Measurements from ENCODE around the gene PDE4D. TPM values are rescaled to one million over a fixed set of nuclear protein-coding genes. Genes with fewer than 3 reads are reported as not detected.

PDE4D gene
- total and polyA plus RNA-seq, 2 donors (not counting 1 experiment from before 2014, with no cell fraction given), result 14.9 to 171 TPM

DNA sequence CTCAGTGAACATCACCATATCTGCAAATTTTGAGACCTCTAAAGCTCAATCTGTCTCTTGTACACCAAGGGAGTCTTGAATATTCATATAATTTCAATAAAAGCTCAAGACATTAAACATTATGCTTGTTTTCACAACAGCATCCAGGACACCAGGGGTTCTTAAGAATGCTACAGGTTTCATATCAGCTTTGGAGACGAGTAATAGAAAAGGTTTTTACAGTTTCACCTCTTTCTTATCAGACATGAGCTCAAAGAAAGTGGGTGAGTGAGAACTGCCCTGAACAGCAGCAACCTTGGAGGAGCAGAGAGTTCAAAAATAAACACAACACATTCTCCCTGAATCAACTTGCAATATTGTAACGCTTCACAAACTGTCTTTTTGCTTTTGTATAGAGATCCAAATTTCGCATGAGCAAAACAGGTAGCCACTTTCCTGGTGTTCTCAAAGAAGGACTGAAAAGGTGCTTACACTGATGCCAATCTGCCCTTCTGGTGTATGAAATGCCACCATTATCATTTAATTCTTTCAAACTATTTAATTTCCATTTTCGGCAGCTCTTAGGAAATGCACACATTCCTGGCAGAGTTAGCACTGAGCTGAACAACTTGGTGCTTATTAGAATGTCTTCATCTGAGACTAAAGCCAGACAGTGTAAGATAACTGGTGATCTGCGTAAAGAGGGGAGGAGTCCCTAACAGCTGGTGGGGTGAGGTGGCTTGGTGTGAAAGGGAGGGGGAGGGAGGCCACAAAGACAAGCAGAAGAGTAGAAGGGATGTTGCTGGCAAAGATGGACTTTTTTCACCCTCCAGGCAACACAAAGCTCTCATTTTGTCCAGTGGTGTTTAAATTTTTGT, 535.3 kb downstream of the PDE4D start:
- Histone ChIP-seq H3K27ac (ENCODE audit: low read length in 2 of 2) (no peak overlapping the region), H3K27me3 (replicated peaks in 1 of 4; ENCODE audit: control extremely low read depth in 1 of 4, control insufficient read depth in 3 of 4, insufficient read depth in 4 of 4, low read length in 3 of 4) (no peaks in the 10 kb centered on the region), H3K36me3 (replicated peaks in 1 of 2; ENCODE audit: control extremely low read depth in 1 of 2, control insufficient read depth in 1 of 2, extremely low read depth in 1 of 2, insufficient read depth in 2 of 2, low read length in 1 of 2) (no peaks in the 10 kb centered on the region), H3K4me1 (ENCODE audit: control insufficient read depth in 2 of 2, insufficient read depth in 2 of 2, low read length in 2 of 2) (no peaks in the 10 kb centered on the region), H3K4me3 (ENCODE audit: control extremely low read depth in 1 of 5, extremely low read depth in 1 of 5, insufficient read depth in 1 of 5, low read depth in 2 of 5, low read length in 4 of 5) (no peak overlapping the region), H3K9ac (ENCODE audit: low read length) (no peak overlapping the region), H3K4me2 (replicated peaks; ENCODE audit: low read depth, low read length, poor library complexity, severe bottlenecking) (no peak overlapping the region), H2AFZ (ENCODE audit: insufficient read depth, low read depth, low read length, poor library complexity, severe bottlenecking) (no peak overlapping the region), H3K9me3 (ENCODE audit: control extremely low read depth in 1 of 3, control insufficient read depth in 2 of 3, insufficient read depth in 1 of 3, low read length in 2 of 3) (no peaks in the 10 kb centered on the region), H3K79me2 (ENCODE audit: control insufficient read depth, insufficient read depth, low read length) (no peaks in the 10 kb centered on the region), H4K20me1 (ENCODE audit: control insufficient read depth, insufficient read depth, low read length, poor library complexity, severe bottlenecking) (no peaks in the 10 kb centered on the region)
- WGBS (ENCODE audit: insufficient coverage), result 96% methylated on average over 3 of the region's 5 CpGs
- Mint-ChIP-seq H3K9me3 (ENCODE audit: insufficient read depth) (no peaks in the 10 kb centered on the region), H3K27ac (no peak overlapping the region), H3K4me1 (no peaks in the 10 kb centered on the region), H3K27me3 (no peaks in the 10 kb centered on the region), H3K4me3 (no peak overlapping the region)
- TF ChIP-seq, protein P1, sequence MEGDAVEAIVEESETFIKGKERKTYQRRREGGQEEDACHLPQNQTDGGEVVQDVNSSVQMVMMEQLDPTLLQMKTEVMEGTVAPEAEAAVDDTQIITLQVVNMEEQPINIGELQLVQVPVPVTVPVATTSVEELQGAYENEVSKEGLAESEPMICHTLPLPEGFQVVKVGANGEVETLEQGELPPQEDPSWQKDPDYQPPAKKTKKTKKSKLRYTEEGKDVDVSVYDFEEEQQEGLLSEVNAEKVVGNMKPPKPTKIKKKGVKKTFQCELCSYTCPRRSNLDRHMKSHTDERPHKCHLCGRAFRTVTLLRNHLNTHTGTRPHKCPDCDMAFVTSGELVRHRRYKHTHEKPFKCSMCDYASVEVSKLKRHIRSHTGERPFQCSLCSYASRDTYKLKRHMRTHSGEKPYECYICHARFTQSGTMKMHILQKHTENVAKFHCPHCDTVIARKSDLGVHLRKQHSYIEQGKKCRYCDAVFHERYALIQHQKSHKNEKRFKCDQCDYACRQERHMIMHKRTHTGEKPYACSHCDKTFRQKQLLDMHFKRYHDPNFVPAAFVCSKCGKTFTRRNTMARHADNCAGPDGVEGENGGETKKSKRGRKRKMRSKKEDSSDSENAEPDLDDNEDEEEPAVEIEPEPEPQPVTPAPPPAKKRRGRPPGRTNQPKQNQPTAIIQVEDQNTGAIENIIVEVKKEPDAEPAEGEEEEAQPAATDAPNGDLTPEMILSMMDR (IDR thresholded peaks at IDR 0.05), result no peak
- TF ChIP-seq EZH2 (IDR thresholded peaks at IDR 0.05; ENCODE audit: borderline replicate concordance, insufficient read depth, low read depth, low read length, poor library complexity, severe bottlenecking), result no peak
- intact Hi-C loops (cut with micrococcal nuclease), result no loop called here
- no peak for ATAC-seq (ENCODE audit: low read depth)
- POLR2A ChIA-PET, result no interaction called here
- DNase-seq, result no peak
- CTCF ChIA-PET, result interaction anchor here (0.7 to 2.5 kb wide), 9 partner anchors 10 to 471 kb away, joined by 3 to 11 read pairs (median 4); no protein-coding TSS in a partner anchor

DNA sequence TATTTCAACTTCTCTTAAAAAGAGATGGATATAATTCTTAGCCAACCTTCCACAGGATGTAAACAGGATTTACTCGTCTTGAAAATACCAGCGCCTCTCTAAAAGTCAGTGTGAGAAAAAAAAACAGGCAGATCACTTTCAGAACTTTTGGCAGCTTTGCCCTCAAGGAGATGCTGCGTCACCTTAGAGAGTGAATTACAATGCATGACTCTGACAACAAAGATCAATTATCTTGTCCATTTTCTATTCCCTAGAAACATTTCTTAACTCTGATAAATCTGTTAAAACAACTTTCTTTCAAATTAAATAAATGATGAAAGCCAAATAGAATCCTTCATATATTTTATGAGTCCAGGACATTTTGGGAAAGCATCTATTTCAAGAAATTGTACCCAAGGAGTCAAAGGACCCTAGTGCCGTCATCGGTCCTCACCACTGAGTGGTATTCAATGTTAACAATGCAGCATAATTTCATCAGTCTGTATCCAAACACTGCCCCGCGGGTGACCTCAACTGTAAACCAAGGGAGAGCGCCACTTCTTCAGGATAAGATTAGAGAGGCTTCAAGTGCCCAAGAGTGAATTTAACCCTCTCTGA, 536.0 kb downstream of the PDE4D start:
- no peak overlapping the region for H3K4me2 ChIP-seq (replicated peaks; ENCODE audit: low read depth, low read length, poor library complexity, severe bottlenecking)
- no peak overlapping the region for H3K9ac ChIP-seq (ENCODE audit: low read length)
- no peaks in the 10 kb centered on the region for H3K79me2 ChIP-seq (ENCODE audit: control insufficient read depth, insufficient read depth, low read length)
- ChIA-PET CTCF (interaction anchor here (0.7 to 2.5 kb wide), 6 partner anchors 11 to 471 kb away, joined by 3 to 11 read pairs (median 4); no protein-coding TSS in a partner anchor), POLR2A (no interaction called here)
- H3K27me3 ChIP-seq (replicated peaks in 1 of 4; ENCODE audit: control extremely low read depth in 1 of 4, control insufficient read depth in 3 of 4, insufficient read depth in 4 of 4, low read length in 3 of 4), result no peaks in the 10 kb centered on the region
- H3K4me1 ChIP-seq (ENCODE audit: control insufficient read depth in 2 of 2, insufficient read depth in 2 of 2, low read length in 2 of 2), result no peaks in the 10 kb centered on the region
- TF ChIP-seq, protein P1 (IDR thresholded peaks at IDR 0.05), result no peak
- H3K27ac ChIP-seq (ENCODE audit: low read length in 2 of 2), result no peak overlapping the region
- WGBS (ENCODE audit: insufficient coverage), result 76% methylated on average over 5 of the region's 8 CpGs
- DNase-seq (no peak), ATAC-seq (ENCODE audit: low read depth) (no peak)
- no peak overlapping the region for H3K4me3 ChIP-seq (ENCODE audit: control extremely low read depth in 1 of 5, extremely low read depth in 1 of 5, insufficient read depth in 1 of 5, low read depth in 2 of 5, low read length in 4 of 5)
- no peak overlapping the region for H2AFZ ChIP-seq (ENCODE audit: insufficient read depth, low read depth, low read length, poor library complexity, severe bottlenecking)
- no peaks in the 10 kb centered on the region for H3K36me3 ChIP-seq (replicated peaks in 1 of 2; ENCODE audit: control extremely low read depth in 1 of 2, control insufficient read depth in 1 of 2, extremely low read depth in 1 of 2, insufficient read depth in 2 of 2, low read length in 1 of 2)
- Mint-ChIP-seq H3K9me3 (ENCODE audit: insufficient read depth) (no peaks in the 10 kb centered on the region), H3K27ac (no peak overlapping the region), H3K4me1 (no peaks in the 10 kb centered on the region), H3K4me3 (no peak overlapping the region), H3K27me3 (no peaks in the 10 kb centered on the region)
- no peaks in the 10 kb centered on the region for H3K9me3 ChIP-seq (ENCODE audit: control extremely low read depth in 1 of 3, control insufficient read depth in 2 of 3, insufficient read depth in 1 of 3, low read length in 2 of 3)
- no peaks in the 10 kb centered on the region for H4K20me1 ChIP-seq (ENCODE audit: control insufficient read depth, insufficient read depth, low read length, poor library complexity, severe bottlenecking)
- intact Hi-C loops (cut with micrococcal nuclease), result no loop called here
